Activated CD4-positive, alpha-beta T cell treated with anti-CD3 and anti-CD28 coated beads, Interleukin-2, amount 10 ng/mL, durations not matched to agents 7 days and 5 days (primary cell): ENCODE results near the gene PCED1B. TPM values are rescaled to one million over a fixed set of nuclear protein-coding genes. Genes with fewer than 3 reads are reported as not detected.

Experiments
- CTCF ChIA-PET: fragments of 350-600 bp; sonication (Branson Sonifier 250); formaldehyde crosslinking; loops from one replicate; lab custom pipeline; 2021; ENCODE audit warnings: antibody characterized with exemption; lab: Charles Lee
- POLR2A ChIA-PET: fragments of 350-600 bp; sonication (Branson Sonifier 250); formaldehyde crosslinking; loops from one replicate; lab custom pipeline; 2021; ENCODE audit warnings: antibody characterized with exemption; lab: Charles Lee
- DNase-seq: peaks from one replicate; pipeline ENCODE4 v3.0.0-alpha.2; 2020
- H3K27ac Mint-ChIP-seq: one replicate; pipeline ENCODE4 v1.8.0; 2021; ENCODE audit warnings: mild to moderate bottlenecking, moderate library complexity, mixed read lengths
- H3K27me3 Mint-ChIP-seq: one replicate; pipeline ENCODE4 v1.8.0; 2021; ENCODE audit warnings: mixed read lengths
- H3K36me3 Mint-ChIP-seq: one replicate; pipeline ENCODE4 v1.8.0; 2021; ENCODE audit warnings: low read depth, mixed read lengths
- H3K4me1 Mint-ChIP-seq: one replicate; pipeline ENCODE4 v1.8.0; 2021; ENCODE audit warnings: mixed read lengths
- H3K4me3 Mint-ChIP-seq: one replicate; pipeline ENCODE4 v1.8.0; 2021; ENCODE audit warnings: mild to moderate bottlenecking, moderate library complexity, mixed read lengths
- H3K9me3 Mint-ChIP-seq: one replicate; pipeline ENCODE4 v1.8.0; 2021; ENCODE audit warnings: mixed read lengths
- total RNA-seq, 2 experiments: library from RNA; stranded (reverse); gene quantifications; one replicate each; pipeline ENCODE4 v1.2.3, GENCODE V29; 2021

Gene PCED1B
- total RNA-seq, 2 experiments from 2014 or later: 58.7 to 59.7 TPM

DNA sequence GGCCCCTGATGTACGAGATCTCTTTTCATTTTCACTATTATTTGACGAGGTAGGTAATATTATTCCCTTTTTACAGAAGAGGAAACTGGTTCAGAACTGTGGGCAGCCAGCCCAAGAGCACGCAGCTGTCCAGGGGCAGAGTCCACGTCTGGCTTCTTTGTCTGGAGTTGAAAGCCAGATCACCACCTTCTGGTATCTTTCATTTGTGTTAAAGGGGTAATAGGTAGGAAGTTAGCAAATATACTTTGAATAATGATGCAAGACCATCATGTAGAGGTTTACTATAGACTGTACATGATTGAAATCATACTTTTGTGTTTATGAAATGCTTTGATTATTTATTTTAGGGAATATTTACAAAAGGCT lies 144.4 kb downstream of the PCED1B start:
- peaks cover 75% of the 10 kb centered on the region for H3K36me3 Mint-ChIP-seq

DNA sequence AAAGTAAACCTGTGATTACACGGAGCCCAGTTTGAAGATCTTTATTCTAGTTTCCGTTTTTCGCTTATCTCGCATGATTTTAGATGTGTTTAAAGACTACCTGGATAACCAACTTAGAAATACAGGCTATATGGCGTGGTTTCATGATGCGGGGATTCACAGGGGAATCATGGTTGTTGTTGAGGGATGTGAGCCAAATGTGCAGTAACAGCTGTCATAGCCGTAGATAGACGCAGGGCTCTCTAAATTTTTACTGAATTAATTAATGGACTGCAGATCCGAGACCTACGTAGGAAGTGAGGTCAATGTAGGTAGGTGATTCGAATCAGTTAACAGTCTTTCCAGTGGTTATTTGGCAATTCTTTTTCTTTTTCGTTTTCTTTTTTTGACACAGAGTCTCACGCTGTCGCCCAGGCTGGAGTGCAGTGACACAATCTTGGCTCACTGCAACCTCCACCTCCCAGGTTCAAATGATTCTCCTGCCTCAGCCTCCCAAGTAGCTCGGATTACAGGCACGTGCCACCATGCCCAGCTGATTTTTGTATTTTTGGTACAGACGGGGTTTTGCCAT lies 145.2 kb downstream of the PCED1B start:
- Mint-ChIP-seq H3K27ac (peak overlapping the region; percentile 58), H3K27me3 (no peaks in the 10 kb centered on the region), H3K36me3 (peaks cover 79% of the 10 kb centered on the region), H3K4me3 (no peak overlapping the region), H3K9me3 (no peaks in the 10 kb centered on the region), H3K4me1 (peaks cover 77% of the 10 kb centered on the region)
- DNase-seq: no peak
- ChIA-PET CTCF (no interaction called here), POLR2A (no interaction called here)

More for the DNA sequence above, 144.4 kb downstream of the PCED1B start:
- Mint-ChIP-seq H3K4me3 (peak overlapping the region; percentile 55), H3K4me1 (peaks cover 73% of the 10 kb centered on the region), H3K9me3 (no peaks in the 10 kb centered on the region), H3K27ac (peak overlapping the region; percentile 70), H3K27me3 (no peaks in the 10 kb centered on the region)
- CTCF ChIA-PET: no interaction called here
- no peak for DNase-seq
- POLR2A ChIA-PET: no interaction called here

DNA sequence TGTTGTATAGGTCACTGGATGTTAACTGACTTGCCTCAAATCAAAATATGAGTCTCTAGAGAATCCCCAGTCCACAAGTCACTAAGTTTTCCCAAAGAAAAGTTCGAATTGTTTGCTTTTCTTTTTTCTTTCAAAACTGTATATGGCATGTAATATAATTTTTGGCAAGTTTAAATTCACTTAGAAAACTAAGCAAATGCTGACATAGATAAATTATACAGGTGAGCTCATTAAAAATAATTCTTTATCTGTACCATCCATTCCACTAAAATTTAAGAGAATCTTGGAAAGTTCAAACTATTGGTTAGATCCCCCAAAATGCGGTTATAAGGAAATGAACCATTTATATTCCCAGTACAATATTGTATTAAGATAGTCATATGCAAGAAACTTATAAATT lies 145.9 kb downstream of the PCED1B start:
- peaks cover 75% of the 10 kb centered on the region for H3K4me1 Mint-ChIP-seq
- H3K4me3 Mint-ChIP-seq: no peak overlapping the region
- ChIA-PET POLR2A (no interaction called here), CTCF (interaction anchor here (1.2 kb wide), 1 partner anchor 18 kb away, joined by 3 read pairs; no protein-coding TSS in a partner anchor)
- H3K36me3 Mint-ChIP-seq: peaks cover 81% of the 10 kb centered on the region
- no peak for DNase-seq
- no peaks in the 10 kb centered on the region for H3K9me3 Mint-ChIP-seq
- no peak overlapping the region for H3K27ac Mint-ChIP-seq
- no peaks in the 10 kb centered on the region for H3K27me3 Mint-ChIP-seq

DNA sequence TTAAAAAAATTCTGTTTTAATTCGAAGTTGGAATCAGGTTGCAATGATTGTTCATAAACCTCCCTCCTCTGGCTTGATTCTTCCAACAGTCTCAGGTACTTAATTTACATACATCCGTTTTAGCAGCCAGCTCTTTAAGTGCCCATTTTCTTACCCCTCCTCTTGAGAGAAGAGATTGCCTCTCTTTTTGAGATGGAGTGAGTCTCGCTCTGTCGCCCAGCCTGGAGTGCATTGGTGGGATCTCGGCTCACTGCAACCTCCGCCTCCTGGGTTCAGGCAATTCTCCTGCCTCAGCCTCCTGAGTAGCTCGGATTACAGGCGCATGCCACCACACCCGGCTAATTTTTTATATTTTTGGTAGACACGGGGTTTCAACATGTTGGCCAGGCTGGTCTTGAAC lies 146.8 kb downstream of the PCED1B start:
- Mint-ChIP-seq H3K36me3 (peaks cover 85% of the 10 kb centered on the region), H3K9me3 (no peaks in the 10 kb centered on the region), H3K27ac (no peak overlapping the region), H3K4me3 (no peak overlapping the region), H3K4me1 (peaks cover 77% of the 10 kb centered on the region), H3K27me3 (no peaks in the 10 kb centered on the region)
- ChIA-PET POLR2A (interaction anchor here (0.7 kb wide), 1 partner anchor 10 kb away, joined by 4 read pairs; no protein-coding TSS in a partner anchor), CTCF (interaction anchor here (0.6 to 1.2 kb wide), 3 partner anchors 19 to 171 kb away, joined by 3 to 4 read pairs (median 3); no protein-coding TSS in a partner anchor)
- no peak for DNase-seq

DNA sequence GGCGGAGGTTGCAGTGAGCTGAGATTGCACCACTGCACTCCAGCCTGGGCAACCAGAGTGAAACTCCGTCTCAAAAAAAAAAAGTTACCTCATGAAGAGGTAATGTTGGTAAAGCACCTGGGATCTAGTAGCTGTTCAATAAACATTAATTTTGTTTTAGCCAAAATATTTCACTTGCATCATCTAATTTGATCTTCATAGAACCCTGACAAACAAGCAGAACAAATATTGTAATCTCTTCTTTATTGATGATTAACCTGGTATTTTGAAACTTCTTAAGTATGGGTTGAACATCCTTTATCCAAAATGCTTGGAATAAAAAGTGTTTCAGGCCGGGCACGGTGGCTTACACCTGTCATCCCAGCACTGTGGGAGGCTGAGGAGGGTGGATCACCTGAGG lies 149.4 kb downstream of the PCED1B start:
- peak overlapping the region; percentile 41 for H3K27ac Mint-ChIP-seq
- H3K9me3 Mint-ChIP-seq: peaks cover 6% of the 10 kb centered on the region
- CTCF ChIA-PET: interaction anchor here (1.4 to 2.0 kb wide), 3 partner anchors 10 to 17 kb away, joined by 4 to 10 read pairs (median 5); no protein-coding TSS in a partner anchor
- no peak overlapping the region for H3K4me3 Mint-ChIP-seq
- peaks cover 85% of the 10 kb centered on the region for H3K36me3 Mint-ChIP-seq
- DNase-seq: no peak
- POLR2A ChIA-PET: no interaction called here
- H3K27me3 Mint-ChIP-seq: no peaks in the 10 kb centered on the region
- peaks cover 67% of the 10 kb centered on the region for H3K4me1 Mint-ChIP-seq

DNA sequence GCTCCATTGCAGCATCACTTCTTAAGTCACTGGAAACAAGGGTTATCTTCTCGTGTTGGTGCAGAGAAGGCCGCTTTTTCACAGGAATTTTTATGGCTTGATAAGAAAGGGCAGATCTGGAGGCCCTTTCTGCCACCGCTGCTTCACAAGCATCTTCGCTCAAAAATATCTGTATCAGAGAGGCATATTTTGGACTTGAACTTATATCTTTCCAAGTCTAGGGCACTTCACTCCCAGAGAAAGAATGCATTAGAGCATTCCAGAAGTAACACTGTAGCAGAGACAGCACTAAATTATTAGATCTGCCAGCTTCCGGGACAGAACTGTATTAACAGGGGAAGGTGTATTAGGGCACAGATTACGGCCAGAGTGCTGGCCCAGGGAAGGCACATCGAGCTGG lies 152.0 kb downstream of the PCED1B start:
- POLR2A ChIA-PET: interaction anchor here (0.6 kb wide), 1 partner anchor 166 kb away, joined by 3 read pairs; no protein-coding TSS in a partner anchor
- H3K27ac Mint-ChIP-seq: no peak overlapping the region
- CTCF ChIA-PET: no interaction called here

DNA sequence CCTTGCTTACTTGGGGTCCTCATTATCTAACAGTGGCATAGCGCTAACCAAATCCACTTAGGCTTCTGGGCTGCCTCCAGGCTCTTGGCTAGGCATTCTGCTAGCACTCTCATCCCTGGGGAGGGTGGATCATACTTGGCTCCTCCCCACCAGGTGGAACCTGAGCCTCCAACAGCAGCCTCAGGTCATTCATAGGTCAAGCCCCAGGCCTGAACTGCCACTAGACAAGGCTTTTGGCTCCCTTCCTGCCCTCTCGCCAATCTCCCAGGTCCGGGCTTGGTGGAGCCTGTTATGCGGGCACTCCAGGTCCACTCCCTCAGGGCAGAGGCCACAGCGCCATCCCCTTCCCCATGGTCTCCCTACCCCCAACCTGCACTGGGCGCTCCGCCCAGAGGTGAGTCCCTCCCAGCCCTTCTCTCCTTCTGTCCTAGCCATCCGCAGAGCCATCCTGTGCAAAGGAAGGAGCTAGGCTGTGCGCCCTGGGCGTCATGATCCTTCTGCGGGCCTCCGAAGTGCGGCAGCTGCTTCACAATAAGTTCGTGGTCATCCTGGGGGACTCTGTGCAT lies 155.2 kb downstream of the PCED1B start:
- no peaks in the 10 kb centered on the region for H3K27me3 Mint-ChIP-seq
- no peak overlapping the region for H3K4me3 Mint-ChIP-seq
- CTCF ChIA-PET: interaction anchor here (0.9 kb wide), 2 partner anchors 17 to 123 kb away, joined by 3 read pairs; no protein-coding TSS in a partner anchor
- peaks cover 88% of the 10 kb centered on the region for H3K36me3 Mint-ChIP-seq
- H3K9me3 Mint-ChIP-seq: peaks cover 14% of the 10 kb centered on the region
- POLR2A ChIA-PET: no interaction called here
- H3K27ac Mint-ChIP-seq: no peak overlapping the region
- H3K4me1 Mint-ChIP-seq: peaks cover 58% of the 10 kb centered on the region
- no peak for DNase-seq

More for the DNA sequence above, 152.0 kb downstream of the PCED1B start:
- DNase-seq: no peak
- no peaks in the 10 kb centered on the region for H3K27me3 Mint-ChIP-seq
- H3K4me3 Mint-ChIP-seq: no peak overlapping the region
- H3K36me3 Mint-ChIP-seq: peaks cover 91% of the 10 kb centered on the region
- peaks cover 12% of the 10 kb centered on the region for H3K9me3 Mint-ChIP-seq
- H3K4me1 Mint-ChIP-seq: peaks cover 55% of the 10 kb centered on the region

DNA sequence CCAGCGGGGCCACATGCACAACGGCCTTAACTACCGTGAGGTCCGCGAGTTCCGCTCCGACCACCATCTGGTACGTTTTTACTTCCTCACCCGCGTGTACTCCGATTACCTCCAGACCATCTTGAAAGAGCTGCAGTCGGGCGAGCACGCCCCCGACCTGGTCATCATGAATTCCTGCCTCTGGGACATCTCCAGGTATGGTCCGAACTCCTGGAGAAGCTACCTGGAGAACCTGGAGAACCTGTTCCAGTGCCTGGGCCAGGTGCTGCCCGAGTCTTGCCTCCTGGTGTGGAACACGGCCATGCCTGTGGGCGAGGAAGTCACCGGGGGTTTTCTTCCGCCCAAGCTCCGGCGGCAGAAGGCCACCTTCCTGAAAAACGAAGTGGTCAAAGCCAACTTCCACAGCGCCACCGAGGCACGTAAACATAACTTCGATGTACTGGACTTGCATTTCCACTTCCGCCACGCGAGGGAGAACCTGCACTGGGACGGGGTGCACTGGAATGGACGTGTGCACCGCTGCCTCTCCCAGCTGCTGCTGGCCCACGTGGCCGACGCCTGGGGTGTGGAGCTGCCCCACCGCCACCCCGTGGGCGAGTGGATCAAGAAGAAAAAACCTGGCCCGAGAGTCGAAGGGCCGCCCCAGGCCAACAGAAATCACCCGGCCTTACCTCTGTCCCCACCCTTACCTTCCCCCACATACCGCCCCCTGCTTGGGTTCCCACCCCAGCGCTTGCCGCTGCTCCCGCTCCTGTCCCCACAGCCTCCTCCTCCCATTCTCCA lies 156.0 kb downstream of the PCED1B start:
- Mint-ChIP-seq H3K36me3 (peaks cover 86% of the 10 kb centered on the region), H3K4me1 (peaks cover 53% of the 10 kb centered on the region), H3K4me3 (no peak overlapping the region), H3K9me3 (peaks cover 14% of the 10 kb centered on the region), H3K27ac (peak overlapping the region; percentile 34), H3K27me3 (no peaks in the 10 kb centered on the region)
- CTCF ChIA-PET: interaction anchor here (0.9 kb wide), 2 partner anchors 18 to 122 kb away, joined by 3 read pairs; no protein-coding TSS in a partner anchor
- DNase-seq: no peak
- POLR2A ChIA-PET: no interaction called here

DNA sequence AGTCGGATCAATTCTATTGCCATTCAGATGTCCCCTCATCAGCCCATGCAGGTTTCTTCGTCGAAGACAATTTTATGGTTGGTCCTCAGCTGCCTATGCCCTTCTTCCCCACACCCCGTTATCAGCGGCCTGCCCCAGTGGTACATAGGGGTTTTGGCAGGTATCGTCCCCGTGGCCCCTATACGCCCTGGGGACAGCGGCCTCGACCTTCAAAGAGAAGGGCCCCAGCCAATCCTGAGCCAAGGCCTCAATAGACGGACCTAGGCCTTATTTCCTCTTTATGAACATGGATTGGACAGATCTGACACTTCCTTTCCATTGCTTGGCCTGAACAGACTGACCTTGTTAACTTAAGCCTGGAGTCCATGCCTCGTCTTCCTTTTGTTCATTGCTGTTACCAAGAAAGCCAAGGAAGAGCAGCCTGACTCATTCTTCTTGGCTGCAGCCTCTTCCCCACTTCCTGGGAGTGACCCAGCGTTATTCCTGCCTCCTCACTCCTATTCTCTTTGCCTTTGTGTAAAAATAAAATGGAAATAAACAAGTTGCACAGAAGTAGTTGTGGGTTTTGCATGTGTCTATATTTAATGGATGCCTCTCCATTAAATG lies 156.8 kb downstream of the PCED1B start:
- ChIA-PET CTCF (no interaction called here), POLR2A (no interaction called here)
- Mint-ChIP-seq H3K27me3 (no peaks in the 10 kb centered on the region), H3K36me3 (peaks cover 84% of the 10 kb centered on the region), H3K4me3 (no peak overlapping the region), H3K4me1 (peaks cover 47% of the 10 kb centered on the region), H3K9me3 (peaks cover 14% of the 10 kb centered on the region), H3K27ac (no peak overlapping the region)
- no peak for DNase-seq

DNA sequence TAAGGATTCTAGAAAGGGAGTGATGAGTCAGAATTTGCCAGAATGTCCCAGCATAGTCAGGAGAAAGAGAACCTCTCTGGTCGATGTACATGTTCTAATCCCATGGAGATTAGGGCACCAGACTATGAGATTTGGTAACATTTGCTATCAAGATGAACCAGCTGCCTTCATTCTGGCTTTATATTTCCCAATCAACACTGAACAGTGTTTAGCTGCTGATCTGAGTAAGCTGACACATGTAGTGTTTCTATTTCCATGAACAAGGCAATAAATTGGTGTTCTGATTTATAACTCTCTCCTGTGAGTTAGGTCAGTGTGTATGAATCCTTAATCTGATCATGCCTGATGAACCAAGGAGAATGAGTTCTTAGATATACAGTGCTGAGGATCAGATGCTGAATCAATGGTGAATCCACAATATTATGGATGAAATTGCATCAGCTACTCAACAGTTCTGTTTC lies 158.4 kb downstream of the PCED1B start:
- Mint-ChIP-seq H3K9me3 (peaks cover 12% of the 10 kb centered on the region), H3K36me3 (peaks cover 79% of the 10 kb centered on the region), H3K4me3 (no peak overlapping the region), H3K4me1 (peaks cover 48% of the 10 kb centered on the region), H3K27ac (peak overlapping the region; percentile 32), H3K27me3 (no peaks in the 10 kb centered on the region)
- DNase-seq: no peak
- ChIA-PET CTCF (interaction anchor here (0.8 to 1.5 kb wide), 2 partner anchors 10 to 160 kb away, joined by 3 to 4 read pairs; no protein-coding TSS in a partner anchor), POLR2A (interaction anchor here (0.5 kb wide), 1 partner anchor 8 kb away, joined by 3 read pairs; no protein-coding TSS in a partner anchor)

DNA sequence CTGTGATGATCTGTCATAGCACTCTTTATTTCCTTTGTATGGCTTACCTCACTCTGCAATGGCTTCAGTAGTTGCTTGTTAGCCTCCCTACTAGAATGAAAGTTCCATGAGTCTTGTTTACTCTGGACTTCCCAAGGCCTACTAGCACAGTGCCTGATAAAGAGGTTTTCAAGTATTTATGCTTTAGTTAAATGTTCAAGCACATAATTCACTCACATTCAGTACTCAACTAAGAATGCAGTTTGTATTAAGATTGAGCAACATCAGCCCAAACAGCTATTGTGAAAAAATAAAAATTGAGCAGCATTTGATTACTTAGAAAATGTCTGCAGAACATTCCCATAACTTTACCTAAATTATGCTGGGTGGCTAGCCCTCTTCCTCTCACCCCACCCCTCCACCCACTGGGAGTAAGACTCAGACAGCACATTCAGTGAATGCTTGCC lies 159.3 kb downstream of the PCED1B start:
- peaks cover 73% of the 10 kb centered on the region for H3K36me3 Mint-ChIP-seq
- H3K27ac Mint-ChIP-seq: peak overlapping the region; percentile 0
- no peak overlapping the region for H3K4me3 Mint-ChIP-seq
- no peaks in the 10 kb centered on the region for H3K27me3 Mint-ChIP-seq
- ChIA-PET CTCF (no interaction called here), POLR2A (no interaction called here)
- peaks cover 44% of the 10 kb centered on the region for H3K4me1 Mint-ChIP-seq
- peaks cover 8% of the 10 kb centered on the region for H3K9me3 Mint-ChIP-seq
- DNase-seq: no peak

DNA sequence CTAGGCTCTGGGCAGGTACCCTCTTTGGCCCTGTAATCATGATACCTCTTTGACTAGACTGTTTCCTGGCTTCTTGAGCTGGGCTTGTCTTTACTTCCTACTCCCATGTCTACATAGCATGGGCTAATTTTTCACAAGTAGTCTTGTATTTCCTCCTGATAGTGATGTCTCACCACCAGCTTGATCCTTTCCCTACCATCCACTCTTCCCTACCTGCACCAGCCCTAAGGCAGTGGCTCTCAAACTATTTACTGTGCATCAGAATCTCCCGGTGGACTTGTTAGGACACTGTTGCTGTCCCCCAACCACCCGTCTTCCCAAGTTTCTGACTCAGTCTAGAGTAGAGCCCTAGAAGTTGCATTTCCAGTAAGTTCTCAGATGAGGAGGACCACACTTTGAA lies 163.0 kb downstream of the PCED1B start:
- peak overlapping the region; percentile 39 for H3K27ac Mint-ChIP-seq
- ChIA-PET POLR2A (no interaction called here), CTCF (interaction anchor here (0.7 to 0.9 kb wide), 4 partner anchors 8 to 60 kb away, joined by 3 to 5 read pairs (median 3); no protein-coding TSS in a partner anchor)
- no peak for DNase-seq
- peaks cover 3% of the 10 kb centered on the region for H3K9me3 Mint-ChIP-seq
- H3K4me3 Mint-ChIP-seq: no peak overlapping the region
- peaks cover 48% of the 10 kb centered on the region for H3K36me3 Mint-ChIP-seq
- H3K4me1 Mint-ChIP-seq: peaks cover 26% of the 10 kb centered on the region
- H3K27me3 Mint-ChIP-seq: no peaks in the 10 kb centered on the region
